Hematopoietic multipotent progenitor cell (in vitro differentiated cells): ENCODE measurements around the gene RFX6. TPM values are rescaled to one million over a fixed set of nuclear protein-coding genes. Genes with fewer than 3 reads are reported as not detected.
"Not testable (repeated sequence)": the region's sequence is repeated elsewhere in the genome, so short reads cannot be mapped to it uniquely, and the experiment has no call there.

ENCODE experiments used
- DNase-seq, 3 donors: peaks; one replicate each; pipeline ENCODE4 v3.0.0-alpha.2; 2011 to 2015; ENCODE audit warnings: low read depth in 2 of 3, low spot score in 2 of 3
- total RNA-seq: library from RNA; depleted of rRNA; stranded (reverse); fragments of >200 nt; gene quantifications from one replicate; pipeline ENCODE4 v1.2.3, GENCODE V29; 2012

The RFX6 gene, protein sequence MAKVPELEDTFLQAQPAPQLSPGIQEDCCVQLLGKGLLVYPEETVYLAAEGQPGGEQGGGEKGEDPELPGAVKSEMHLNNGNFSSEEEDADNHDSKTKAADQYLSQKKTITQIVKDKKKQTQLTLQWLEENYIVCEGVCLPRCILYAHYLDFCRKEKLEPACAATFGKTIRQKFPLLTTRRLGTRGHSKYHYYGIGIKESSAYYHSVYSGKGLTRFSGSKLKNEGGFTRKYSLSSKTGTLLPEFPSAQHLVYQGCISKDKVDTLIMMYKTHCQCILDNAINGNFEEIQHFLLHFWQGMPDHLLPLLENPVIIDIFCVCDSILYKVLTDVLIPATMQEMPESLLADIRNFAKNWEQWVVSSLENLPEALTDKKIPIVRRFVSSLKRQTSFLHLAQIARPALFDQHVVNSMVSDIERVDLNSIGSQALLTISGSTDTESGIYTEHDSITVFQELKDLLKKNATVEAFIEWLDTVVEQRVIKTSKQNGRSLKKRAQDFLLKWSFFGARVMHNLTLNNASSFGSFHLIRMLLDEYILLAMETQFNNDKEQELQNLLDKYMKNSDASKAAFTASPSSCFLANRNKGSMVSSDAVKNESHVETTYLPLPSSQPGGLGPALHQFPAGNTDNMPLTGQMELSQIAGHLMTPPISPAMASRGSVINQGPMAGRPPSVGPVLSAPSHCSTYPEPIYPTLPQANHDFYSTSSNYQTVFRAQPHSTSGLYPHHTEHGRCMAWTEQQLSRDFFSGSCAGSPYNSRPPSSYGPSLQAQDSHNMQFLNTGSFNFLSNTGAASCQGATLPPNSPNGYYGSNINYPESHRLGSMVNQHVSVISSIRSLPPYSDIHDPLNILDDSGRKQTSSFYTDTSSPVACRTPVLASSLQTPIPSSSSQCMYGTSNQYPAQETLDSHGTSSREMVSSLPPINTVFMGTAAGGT
- not detected for total RNA-seq

DNA sequence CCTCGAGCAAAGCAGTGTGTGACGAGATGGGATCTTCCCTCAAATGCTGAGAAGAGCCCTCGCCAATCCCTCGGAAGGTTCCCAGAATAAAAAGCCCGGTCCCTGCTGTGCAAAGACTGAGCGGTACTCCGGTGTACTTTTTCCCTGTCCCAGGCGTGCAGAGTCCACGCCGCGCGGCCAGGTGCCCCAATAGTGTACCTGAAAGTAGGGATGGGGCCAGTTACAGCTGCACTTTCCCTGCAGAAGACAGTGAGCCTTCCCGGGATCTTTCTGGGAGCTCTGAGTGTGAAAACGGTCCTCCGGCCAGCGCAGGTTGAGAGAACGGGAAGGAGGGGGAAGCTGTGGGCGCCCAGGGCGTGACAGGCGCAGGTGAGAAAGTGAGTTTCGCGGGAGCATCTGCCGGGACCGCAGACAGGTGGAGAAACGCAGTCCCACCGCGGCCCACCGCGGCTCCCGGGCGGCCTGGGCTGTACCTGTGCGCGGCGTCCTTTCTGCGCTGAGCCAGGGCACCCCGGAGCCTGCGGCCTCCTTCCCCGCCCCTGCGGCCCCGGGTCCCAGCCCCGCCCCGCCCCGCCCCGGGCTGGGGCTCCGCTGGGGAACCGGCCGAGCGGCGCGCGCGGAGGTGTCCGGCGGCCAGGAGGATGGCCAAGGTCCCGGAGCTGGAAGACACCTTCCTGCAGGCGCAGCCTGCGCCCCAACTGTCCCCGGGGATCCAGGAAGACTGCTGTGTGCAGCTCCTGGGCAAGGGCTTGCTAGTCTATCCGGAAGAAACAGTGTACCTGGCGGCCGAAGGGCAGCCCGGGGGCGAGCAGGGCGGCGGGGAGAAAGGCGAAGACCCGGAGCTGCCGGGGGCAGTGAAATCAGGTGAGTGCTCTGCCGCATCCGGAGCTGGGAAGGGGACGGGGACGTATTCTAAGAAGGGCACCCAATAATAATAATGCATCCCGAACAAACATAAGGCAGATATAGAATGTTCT lies at the start of gene RFX6:
Gene RFX6, plus strand, starts transcription at position 608 of the 977 bp plus-strand sequence. Its CDS starts 34 bp downstream, at position 642.
- no peak for DNase-seq

DNA sequence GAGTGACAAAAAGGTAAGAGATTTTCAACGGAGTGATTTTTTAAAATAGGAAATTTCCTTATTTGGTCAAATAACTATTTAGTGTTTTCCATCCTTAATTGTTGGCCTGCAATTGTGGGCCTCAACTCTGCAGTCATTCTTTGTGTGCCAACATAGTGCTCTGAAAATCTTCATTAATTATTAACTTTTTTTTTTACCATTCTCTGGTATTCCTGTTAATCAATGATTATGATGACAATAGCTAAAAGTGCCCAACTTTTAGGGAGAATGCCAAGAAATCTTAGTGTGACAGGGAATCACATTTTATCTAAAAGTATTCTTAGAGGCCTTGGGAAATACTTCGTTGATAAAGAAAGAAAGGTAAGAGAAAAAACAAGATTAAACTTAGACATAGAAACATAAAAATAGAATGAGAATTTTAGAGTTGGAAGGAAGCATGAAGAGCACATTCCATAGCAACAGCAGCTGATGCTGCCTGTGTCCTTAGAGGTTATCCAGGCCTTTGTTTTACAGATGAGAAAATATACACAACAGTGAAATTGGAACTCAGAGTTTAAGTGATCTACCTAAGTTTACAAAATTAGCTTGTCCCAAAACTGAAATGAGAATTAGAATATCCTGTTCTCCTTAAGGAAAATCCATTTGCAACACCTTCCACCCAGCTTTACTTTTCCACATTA lies 49.3 kb upstream of the RFX6 start:
- no peak for DNase-seq

DNA sequence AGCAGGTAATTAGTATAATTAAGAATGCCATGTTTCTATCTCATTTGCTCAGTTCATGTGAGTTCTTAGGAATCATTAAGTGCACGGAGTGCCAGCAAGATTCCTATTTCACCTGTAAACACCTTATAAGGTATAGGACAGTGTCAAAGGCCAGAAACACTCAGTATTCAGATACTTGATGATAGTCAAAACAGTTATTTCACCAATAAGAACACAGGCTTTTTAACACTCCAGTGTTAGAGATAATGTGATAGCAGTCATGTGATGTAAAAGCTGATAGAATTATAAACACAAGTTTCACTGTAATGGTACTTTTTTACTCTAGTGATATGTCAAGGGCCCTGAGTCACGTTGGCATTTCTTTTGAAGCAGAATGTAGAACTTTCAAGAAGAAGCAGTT lies 48.1 kb upstream of the RFX6 start, which contains the start of gene GPRC6A:
Gene GPRC6A, minus strand, starts transcription at position 101 of the 400 bp plus-strand sequence. Its CDS starts 70 bp downstream, at position 31.
- no peak for DNase-seq

DNA sequence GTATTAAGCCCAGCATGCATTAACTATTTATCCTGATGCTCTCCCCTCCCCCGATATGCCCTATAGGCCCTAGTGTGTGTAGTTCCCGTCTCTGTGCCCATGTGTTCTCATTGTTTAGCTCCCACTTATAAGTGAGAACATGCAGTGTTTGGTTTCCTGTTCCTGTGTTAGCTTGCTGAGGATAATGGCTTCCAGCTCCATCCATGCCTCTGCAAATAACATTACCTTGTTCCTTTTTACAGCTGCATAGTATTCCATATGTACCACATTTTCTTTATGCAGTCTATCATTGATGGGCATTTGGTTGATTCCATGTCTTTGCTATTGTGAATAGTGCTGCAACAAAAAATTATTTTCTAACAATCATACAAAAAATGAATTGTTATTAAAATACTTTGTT lies 42.5 kb upstream of the RFX6 start:
- DNase-seq: not testable (repeated sequence)

DNA sequence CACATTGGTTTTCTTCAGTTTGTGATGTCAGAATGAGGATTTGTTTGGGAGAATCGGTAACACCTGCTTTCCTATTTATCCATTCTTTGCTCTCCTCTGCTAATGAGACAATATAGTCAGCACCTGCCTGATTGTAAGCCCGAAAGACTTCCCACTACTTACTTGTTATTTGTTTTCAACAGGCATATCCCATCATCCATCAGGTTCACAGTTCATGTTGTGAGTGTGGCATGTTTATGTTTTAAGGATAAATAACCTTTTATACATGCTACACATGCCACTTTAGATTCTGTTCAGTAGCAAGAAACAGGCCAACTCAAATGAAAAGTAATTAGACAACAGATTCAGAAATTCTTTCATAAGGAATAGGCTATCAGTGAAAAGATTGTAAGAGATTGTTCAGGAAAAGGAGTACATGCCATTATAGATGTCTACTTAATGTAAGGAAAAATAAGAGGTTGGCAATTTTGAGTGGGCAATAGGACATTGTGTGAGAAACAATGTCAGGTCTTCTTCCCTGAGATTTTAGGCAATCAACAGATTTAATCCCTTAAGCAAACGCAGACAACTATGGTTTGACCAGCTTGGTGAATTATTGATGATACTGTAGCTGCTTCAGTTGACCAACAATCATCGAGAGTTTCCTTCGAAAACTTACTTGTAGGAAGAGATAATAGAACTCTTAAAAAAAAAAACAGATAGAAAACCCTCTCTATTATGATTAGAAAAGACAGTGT lies 40.3 kb upstream of the RFX6 start:
- no peak for DNase-seq

DNA sequence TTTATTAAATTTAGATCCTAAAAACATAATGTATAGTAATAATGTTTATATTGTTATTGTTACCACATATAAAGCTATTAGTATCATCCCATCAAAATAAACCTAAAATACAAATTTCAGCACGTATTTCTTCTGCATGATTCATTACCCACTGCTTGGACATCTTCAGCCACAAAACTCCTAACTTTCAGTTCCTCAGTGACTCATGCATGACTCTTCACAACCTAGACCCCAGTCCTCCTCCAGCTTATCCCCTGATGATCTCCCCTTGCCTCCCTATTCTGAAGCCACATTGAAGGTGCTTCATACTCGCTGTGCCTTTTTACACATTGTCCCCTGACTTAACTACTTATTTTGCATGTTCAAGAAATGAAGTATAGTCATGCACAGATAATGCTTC lies 37.0 kb upstream of the RFX6 start:
- DNase-seq: no peak

DNA sequence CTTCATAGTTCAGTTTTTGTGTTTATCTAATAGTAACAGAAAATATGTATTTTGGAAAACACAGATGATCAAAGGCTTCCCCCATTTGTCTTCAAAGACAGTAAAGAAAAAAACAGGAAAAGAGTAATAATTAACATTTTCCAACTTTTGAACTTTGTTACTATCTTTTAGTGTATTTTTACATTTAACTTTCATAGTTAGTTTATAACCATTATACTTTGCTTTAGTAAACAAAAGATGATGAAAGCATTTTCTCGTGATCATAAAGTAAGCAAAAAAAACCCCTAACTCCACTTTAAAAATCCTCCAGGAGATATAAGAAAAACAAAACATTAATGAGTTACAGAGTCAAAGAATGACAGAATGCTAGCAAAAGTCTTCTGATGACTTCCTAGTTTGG lies 34.6 kb upstream of the RFX6 start:
- DNase-seq: no peak

DNA sequence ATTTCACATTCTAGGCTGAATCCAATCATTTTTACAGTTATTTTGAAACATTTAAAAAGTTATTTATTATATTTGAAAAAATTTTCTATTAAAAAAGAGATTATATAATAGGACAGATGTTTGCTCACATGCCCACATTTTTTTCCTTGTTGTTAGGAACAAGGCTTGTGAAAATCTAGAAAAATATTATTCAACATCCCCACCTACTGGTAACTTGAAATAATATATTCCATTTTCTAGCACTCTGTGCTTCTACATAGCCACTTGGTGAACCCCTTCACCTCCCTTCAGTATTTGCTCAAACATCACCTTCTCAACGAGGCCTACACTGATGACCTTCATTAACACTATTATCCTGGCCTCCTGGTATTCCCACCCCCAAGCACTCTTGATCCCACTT lies 29.8 kb upstream of the RFX6 start:
- peak in 2 of 3 donors; percentile 23 to 56 for DNase-seq

DNA sequence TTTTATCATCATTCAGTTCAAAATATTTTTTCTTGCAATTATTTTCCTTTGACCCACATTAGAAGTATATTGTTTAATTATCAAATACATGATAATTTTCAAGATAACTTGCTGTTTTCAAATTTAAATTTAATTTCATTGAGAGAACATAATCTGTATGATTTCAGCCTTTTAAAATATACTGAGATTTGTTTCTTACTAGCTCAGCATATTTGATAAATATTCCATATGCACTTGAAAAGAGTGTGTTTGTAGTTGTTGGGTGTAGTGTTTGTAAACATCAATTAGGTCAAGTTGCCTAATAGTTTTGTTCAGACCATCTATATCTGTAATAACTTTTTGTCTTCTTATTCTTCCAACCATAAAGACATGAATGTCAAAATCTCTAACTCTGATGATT lies 19.0 kb upstream of the RFX6 start:
- DNase-seq: no peak

DNA sequence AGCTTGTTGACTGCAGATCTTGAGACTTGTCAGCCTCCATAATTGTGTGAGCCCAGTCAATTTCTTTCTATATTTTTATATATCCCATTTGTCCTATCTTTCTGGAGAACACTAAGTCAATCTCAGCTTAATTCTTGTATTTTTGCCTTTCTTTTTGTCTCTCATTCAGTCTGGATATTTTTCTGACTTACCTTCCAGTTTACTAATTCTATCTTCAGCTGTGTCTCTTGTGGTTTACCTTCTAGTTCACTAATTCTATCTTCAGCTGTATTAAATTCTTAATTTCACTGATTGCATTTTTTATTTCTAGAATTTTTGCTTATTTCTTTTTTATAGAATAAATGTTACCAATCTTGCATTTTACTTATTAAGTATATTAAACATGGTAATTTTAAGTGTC lies 17.8 kb upstream of the RFX6 start:
- DNase-seq: no peak

DNA sequence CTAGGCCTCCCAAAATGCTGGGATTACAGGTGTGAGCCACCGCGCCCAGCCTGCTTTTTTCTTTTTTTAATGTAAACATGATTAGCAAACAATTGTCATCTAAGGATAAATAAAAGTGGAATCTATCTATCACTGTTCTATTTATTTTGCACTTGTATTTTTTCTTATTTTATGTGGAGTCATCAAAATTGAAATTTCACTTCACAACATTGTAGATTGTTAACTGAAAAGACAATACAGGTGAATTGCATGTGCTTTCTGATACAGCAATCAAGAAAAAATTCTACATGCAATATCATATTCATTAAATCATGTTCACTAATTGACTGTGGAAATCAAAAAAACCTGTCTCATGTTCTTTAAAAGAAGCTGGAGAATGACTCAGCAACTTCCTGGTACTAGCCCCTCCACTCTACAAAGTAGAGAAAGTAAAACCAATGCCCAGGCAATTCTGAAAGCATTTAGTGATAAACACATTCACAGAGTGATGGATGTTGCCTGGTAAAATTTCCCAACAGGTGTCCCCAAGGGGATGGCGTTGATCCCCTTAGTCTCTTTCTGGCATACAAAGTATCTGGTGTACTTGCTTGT lies 10.7 kb upstream of the RFX6 start:
- peak in 1 of 3 donors; percentile 65 for DNase-seq

DNA sequence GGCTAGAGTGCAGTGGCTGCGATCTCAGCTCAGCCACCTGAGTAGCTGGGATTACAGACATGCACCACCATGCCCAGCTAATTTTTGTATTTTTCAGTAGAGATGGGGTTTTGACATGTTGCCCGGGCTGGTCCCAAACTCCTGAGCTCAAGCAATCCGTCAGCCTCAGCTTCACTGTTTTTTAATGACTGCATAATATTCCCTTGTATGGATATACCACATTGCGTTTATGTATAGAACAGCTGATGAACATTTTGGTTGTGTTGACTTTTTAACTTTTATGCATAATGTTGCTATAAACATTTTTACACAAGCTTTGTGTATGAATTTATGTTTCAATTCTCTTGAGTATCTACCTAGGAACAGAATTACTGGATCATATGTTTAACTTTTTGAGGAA lies 4.3 kb upstream of the RFX6 start:
- DNase-seq: no peak

DNA sequence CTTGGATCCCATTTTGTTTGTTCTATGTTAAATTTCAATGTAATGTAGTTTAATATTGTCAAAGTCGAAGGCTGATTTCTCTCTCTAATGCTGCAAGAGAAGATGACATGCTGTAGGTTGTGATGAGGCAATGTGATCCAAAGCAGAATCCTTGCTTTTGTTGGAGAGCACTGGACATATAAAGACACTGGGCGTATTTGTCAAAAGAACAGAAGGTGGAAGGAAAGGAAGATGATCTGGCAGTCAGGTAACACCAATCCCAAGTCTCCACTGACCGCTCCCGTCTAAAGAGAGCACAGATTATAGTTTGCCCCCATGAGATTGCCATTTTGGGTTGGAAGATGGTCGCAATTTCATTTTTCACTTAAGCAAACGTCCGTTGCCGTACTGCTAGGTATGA lies 935 bp upstream of the RFX6 start:
- DNase-seq: no peak

DNA sequence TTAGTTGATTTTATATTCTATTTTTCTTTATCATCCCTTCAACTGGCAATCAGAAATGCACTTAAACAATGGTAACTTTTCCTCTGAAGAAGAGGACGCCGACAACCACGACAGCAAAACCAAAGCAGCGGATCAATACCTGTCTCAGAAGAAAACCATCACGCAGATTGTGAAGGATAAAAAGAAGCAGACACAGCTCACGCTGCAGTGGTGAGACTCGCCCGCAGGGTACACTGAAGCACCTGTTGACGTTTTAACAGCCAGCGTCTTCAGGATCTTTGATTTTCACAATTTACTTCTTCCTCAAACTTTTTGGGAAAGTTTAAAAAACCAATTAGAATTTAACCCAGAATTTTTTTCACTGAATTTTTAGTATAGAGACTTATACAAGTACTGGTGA lies 701 bp downstream of the RFX6 start:
- DNase-seq: no peak

DNA sequence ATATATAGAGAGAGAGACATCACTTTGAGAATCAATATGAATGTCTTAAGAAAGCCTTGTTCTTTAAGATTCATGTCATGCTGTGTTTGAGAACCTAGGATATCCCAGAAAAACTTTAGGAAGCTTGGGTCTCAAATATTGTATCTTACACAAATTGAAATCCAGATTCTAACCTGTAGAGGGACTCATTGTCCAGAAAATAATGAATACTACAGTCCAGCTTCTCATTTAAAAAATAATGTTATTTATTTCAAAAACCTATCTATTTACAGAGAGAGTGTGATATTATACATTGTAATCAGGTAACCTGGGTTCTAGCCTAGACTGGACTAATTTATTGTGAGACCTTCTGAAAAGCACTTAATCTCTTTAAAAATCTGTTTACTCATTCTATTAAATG lies 4.2 kb downstream of the RFX6 start:
- DNase-seq: no peak

DNA sequence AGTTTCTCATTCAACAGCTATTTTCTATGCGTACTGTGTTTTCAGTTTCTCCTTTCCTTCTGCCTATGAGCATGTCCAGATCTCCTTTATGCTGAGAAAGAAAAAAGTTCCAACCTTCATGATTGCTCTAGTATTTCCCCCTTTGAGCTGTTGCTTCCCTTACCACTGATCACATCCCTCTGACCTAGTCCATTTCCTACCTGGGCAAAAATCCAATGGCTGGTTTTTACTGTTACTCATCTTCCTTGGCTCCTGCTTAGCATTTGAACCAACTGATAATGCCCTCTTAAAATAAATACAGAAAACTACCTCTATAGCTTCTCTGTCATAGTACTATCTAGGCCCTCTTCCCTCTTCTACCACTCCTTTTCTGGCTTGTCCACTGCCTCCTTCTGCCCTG lies 6.0 kb downstream of the RFX6 start:
- DNase-seq: no peak

DNA sequence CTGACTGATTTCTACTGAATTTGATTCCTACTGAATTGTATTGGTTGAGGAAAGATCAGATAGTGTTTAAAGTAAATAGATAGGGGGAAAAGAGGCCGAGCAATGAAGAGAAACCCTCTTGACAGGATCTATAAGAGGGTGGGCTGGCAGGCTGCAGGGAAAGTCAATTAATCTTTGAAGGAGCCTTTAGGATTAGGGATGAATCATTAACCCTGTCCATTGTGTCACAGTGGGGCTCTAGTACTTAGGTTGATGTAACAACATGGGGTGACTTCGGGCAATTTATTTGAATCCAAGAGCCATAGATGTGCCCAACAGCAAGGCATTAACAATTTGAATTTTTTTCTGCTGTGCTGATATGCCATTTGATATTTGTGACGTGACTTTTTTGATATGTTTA lies 7.5 kb downstream of the RFX6 start:
- no peak for DNase-seq

DNA sequence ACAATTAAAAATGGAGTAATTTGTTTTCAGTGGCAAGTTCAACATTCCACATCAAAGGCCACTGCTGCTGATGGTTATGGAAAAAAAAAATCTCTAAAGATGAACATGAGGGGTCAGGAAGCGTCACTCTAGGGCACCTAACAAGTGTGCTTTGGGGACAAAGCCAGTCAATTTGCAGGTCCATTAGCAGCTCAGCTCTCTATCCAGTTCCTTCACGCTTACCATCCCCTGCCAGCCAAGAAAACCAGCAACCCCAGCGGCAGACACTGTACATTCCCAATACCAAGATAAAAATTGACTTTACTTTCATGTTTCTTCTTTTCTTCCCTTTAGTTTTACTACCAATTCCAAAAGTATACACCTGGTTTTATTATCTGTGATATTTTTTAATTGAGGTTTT lies 10.1 kb downstream of the RFX6 start:
- no peak for DNase-seq

DNA sequence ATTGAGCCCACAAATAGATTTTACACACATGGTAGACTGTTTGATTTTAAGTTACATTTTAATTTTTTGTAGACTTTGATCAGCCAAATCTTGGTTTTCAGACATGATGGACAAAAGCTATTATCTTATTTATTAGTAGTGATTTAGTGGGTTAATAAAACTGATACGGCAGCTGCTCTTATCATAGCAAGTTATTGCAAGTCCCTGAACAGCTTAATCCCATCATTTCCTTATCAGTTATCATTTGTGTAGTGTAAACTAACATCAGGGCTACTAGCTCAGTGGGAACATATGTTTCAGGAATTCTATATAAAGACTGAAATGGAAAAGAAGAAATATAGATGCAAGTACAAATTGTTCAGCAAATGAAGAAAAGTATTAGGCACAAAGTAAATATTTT lies 10.9 kb downstream of the RFX6 start:
- DNase-seq: no peak
